Fibroblast of skin of back (primary cell): Measurements from ENCODE around the gene CCDC183.
"Not testable (repeated sequence)": the region's sequence is repeated elsewhere in the genome, so short reads cannot be mapped to it uniquely, and the experiment has no call there.

Experiments used
- DNase-seq: peaks from one replicate; pipeline ENCODE4 v3.0.0-alpha.2; 2013

Gene CCDC183

GRCh38 chr9:136802321-136802720 is 6.2 kb downstream of the CCDC183 start:
- DNase-seq = no peak

- DNase-seq = not testable (repeated sequence)
Observed at GRCh38 chr9:136803009-136803550, 6.9 kb downstream of the CCDC183 start.

GRCh38 chr9:136803551-136804508 is 7.7 kb downstream of the CCDC183 start:
- no peak for DNase-seq

GRCh38 chr9:136804509-136805206 is 8.5 kb downstream of the CCDC183 start:
- no peak for DNase-seq

GRCh38 chr9:136805207-136805740 is 9.1 kb downstream of the CCDC183 start:
- no peak for DNase-seq

GRCh38 chr9:136806067-136806466 is 9.9 kb downstream of the CCDC183 start:
- no peak for DNase-seq

GRCh38 chr9:136806631-136807201 is 10.6 kb downstream of the CCDC183 start:
- DNase-seq = no peak

- DNase-seq = peak; percentile 72
Observed at GRCh38 chr9:136807281-136808074, 11.3 kb downstream of the CCDC183 start, which contains the start of gene RABL6. RABL6 (plus strand) TSS chr9:136807948; CDS start chr9:136808197, 249 bp downstream.

GRCh38 chr9:136808075-136808805 is 12.1 kb downstream of the CCDC183 start:
- DNase-seq = no peak

- peak; percentile 23 for DNase-seq
Observed at GRCh38 chr9:136808806-136809158, 12.6 kb downstream of the CCDC183 start.

GRCh38 chr9:136814725-136815421 is 18.7 kb downstream of the CCDC183 start:
- no peak for DNase-seq

- DNase-seq = no peak
Observed at GRCh38 chr9:136815422-136815782, 19.3 kb downstream of the CCDC183 start.

- DNase-seq = peak; percentile 38
Observed at GRCh38 chr9:136820971-136821825, 25.1 kb downstream of the CCDC183 start.

GRCh38 chr9:136821826-136822544 is 25.8 kb downstream of the CCDC183 start:
- no peak for DNase-seq

GRCh38 chr9:136823136-136824046 is 27.3 kb downstream of the CCDC183 start:
- DNase-seq = no peak

- no peak for DNase-seq
Observed at GRCh38 chr9:136824496-136825225, 28.5 kb downstream of the CCDC183 start.
